OCI-LY3 (cell line): ENCODE data around the gene ZFAND3.

Source experiments
- CTCF ChIP-seq: fragments of 200-600, 300-600 bp; sonication (generic); IDR thresholded peaks from 2 replicates; pipeline ENCODE4 v1.5.1; 2014; ENCODE audit warnings: antibody characterized with exemption, low read length, low read depth
- EZH2phosphoT487 ChIP-seq: fragments of 200-600 bp; shearing (Covaris generic); IDR thresholded peaks from 2 replicates; pipeline ENCODE4 v1.6.1; 2018; ENCODE audit warnings: antibody characterized with exemption, mixed run types, low read depth

GRCh38 chr6:37877373-37878149 is 58.0 kb downstream of the ZFAND3 start:
- no peak for TF ChIP-seq CTCF
- TF ChIP-seq EZH2phosphoT487, result no peak
